OCI-LY3 (cell line): ENCODE data around the gene NCOA6.

Experiments
- CTCF ChIP-seq: fragments of 200-600, 300-600 bp; sonication (generic); IDR thresholded peaks from 2 replicates; pipeline ENCODE4 v1.5.1; 2014; ENCODE audit warnings: antibody characterized with exemption, low read length, low read depth
- EZH2phosphoT487 ChIP-seq: fragments of 200-600 bp; shearing (Covaris generic); IDR thresholded peaks from 2 replicates; pipeline ENCODE4 v1.6.1; 2018; ENCODE audit warnings: antibody characterized with exemption, mixed run types, low read depth

GRCh38 chr20:34843421-34843820 is 18.0 kb upstream of the NCOA6 start:
- TF ChIP-seq CTCF (no peak), EZH2phosphoT487 (no peak)
